ENCODE measurements around the gene ZNF83.

- TF ChIP-seq CTCF (IDR thresholded peaks at IDR 0.05) (no peak), EP300 (IDR thresholded peaks at IDR 0.05) (no peak), POLR2AphosphoS5 (IDR thresholded peaks at IDR 0.05) (no peak), POLR2A (IDR thresholded peaks at IDR 0.05) (no peak)
Measured at GRCh38 chr19:52653161-52653560, 15.0 kb upstream of the ZNF83 start.
